ENCODE data around the gene CRACR2A. TPM values are rescaled to one million over a fixed set of nuclear protein-coding genes. Genes with fewer than 3 reads are reported as not detected.

Gene CRACR2A
- total and polyA plus RNA-seq, 2 of the 13 experiments (the other 11 are each of a cell fraction or from before 2014, with no cell fraction given) = 0.09 to 0.20 TPM

DNA sequence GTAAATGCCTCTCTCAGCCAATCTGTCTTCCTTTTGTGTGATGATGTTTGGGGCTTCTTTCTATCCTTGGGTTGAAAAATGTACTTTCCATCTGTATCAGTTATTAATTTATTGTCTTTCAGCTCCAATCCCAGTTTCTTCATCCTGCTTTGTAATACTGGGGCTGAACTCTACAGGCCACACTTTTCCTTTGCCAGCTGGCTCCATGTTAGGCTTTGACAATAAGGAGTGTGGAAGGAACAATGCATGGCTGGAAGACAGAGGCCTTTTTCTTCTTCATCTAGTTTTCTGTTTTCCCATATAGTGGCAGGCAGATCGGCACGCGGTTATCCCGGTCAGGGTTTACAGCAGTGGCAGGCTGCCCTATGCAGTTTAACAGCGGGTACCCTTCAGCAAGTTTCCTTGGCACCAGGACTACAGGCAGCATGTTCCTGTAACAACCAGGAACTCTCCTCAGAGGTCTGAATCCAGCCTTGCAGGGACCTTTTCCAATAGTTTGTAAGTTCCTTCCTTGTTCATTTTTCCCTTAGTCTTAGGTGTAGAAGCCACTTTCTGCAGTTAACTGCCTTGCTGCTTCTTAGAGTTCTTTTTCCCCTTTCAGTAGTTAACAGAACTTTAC is 38.5 kb upstream of the CRACR2A start:
- H3K27ac ChIP-seq (ENCODE audit: extremely low read length, insufficient read depth, low read length) = no peak overlapping the region
- no peak overlapping the region for H2AFZ ChIP-seq (ENCODE audit: low read length)
- H3K4me2 ChIP-seq (ENCODE audit: low read depth, low read length) = no peak overlapping the region
- no peak for ATAC-seq
- H3K4me1 ChIP-seq (ENCODE audit: insufficient read depth, low read length) = peaks cover 19% of the 10 kb centered on the region
- DNase-seq (ENCODE audit: low spot score) = no peak
- 96% methylated on average over 5 of the region's 5 CpGs for WGBS (ENCODE audit: low lambda C conversion rate)
- H4K20me1 ChIP-seq (ENCODE audit: insufficient read depth, low read length) = no peaks in the 10 kb centered on the region
- intact Hi-C loops (cut with micrococcal nuclease; ENCODE audit: unreplicated experiment) = no loop called here
- H3K9ac ChIP-seq (ENCODE audit: insufficient read depth, low read depth, low read length) = no peak overlapping the region
- no TSS peak for BruUV-seq (replicated peaks)
- no peaks in the 10 kb centered on the region for H3K27me3 ChIP-seq (ENCODE audit: control insufficient read depth in 1 of 2, insufficient read depth in 2 of 2, low read length in 2 of 2)
- POLR2A ChIA-PET = no interaction called here
- TF ChIP-seq ZBTB26 (CRISPR knock-in tag; IDR thresholded peaks at IDR 0.05; ENCODE audit: borderline replicate concordance) = no peak
- no peak for TF ChIP-seq HNF1A (IDR thresholded peaks at IDR 0.05; ENCODE audit: low read depth)
- TF ChIP-seq HNF1A (CRISPR knock-in tag; IDR thresholded peaks at IDR 0.05; ENCODE audit: borderline replicate concordance) = no peak
- no peak for TF ChIP-seq MLLT10 (CRISPR knock-in tag; IDR thresholded peaks at IDR 0.05)
- no peak for TF ChIP-seq SMAD9 (CRISPR knock-in tag; IDR thresholded peaks at IDR 0.05)
- no peak for TF ChIP-seq CENPX (CRISPR knock-in tag; IDR thresholded peaks at IDR 0.05)
- TF ChIP-seq MYPOP (CRISPR knock-in tag; IDR thresholded peaks at IDR 0.05) = no peak
- TF ChIP-seq PAX8 (CRISPR knock-in tag; IDR thresholded peaks at IDR 0.05; ENCODE audit: borderline replicate concordance) = no peak
- TF ChIP-seq, protein P1, sequence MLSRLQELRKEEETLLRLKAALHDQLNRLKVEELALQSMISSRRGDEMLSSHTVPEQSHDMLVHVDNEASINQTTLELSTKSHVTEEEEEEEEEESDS (CRISPR knock-in tag; IDR thresholded peaks at IDR 0.05; ENCODE audit: borderline replicate concordance) = no peak
- TF ChIP-seq GFI1 (CRISPR knock-in tag; IDR thresholded peaks at IDR 0.05; ENCODE audit: borderline replicate concordance) = no peak
- TF ChIP-seq, protein P2, sequence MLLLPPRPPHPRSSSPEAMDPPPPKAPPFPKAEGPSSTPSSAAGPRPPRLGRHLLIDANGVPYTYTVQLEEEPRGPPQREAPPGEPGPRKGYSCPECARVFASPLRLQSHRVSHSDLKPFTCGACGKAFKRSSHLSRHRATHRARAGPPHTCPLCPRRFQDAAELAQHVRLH (CRISPR knock-in tag; IDR thresholded peaks at IDR 0.05; ENCODE audit: borderline replicate concordance, low read depth) = no peak
- H3K79me2 ChIP-seq (ENCODE audit: insufficient read depth, low read length) = no peaks in the 10 kb centered on the region
- in situ Hi-C loops (cut with HindIII; ENCODE audit: extremely low pct_ligation_motif_present, low pct_unique_long_range_greater_than_20kb) = no loop called here
- no peak overlapping the region for H3K4me3 ChIP-seq (replicated peaks in 1 of 3; ENCODE audit: insufficient read depth in 1 of 3, low read depth in 2 of 3, low read length in 3 of 3)
- no peaks in the 10 kb centered on the region for H3K36me3 ChIP-seq (replicated peaks in 1 of 2; ENCODE audit: control insufficient read depth in 1 of 2, insufficient read depth in 2 of 2, low read length in 2 of 2)
- CTCF ChIA-PET (ENCODE audit: low intra/inter-chr PET ratio, low total read pairs) = no interaction called here
- FAIRE-seq = no peak
- H3K9me3 ChIP-seq (ENCODE audit: low read length) = no peaks in the 10 kb centered on the region

Data from HepG2 (cell line).